Neural progenitor cell (in vitro differentiated cells): Measurements from ENCODE around the gene CRIP3. TPM values are rescaled to one million over a fixed set of nuclear protein-coding genes. Genes with fewer than 3 reads are reported as not detected.
A peak's percentile ranks its signal among the peaks of the same experiment; 100 is the strongest.

Source experiments
- DNase-seq: peaks from one replicate; pipeline ENCODE4 v3.0.0-alpha.2; 2016; ENCODE audit warnings: low spot score
- H2AFZ ChIP-seq: fragments of 200-600 bp; sonication (generic); replicated peaks from 2 replicates; pipeline ENCODE4 v1.6.1; 2016; ENCODE audit warnings: antibody characterized with exemption
- H3F3A ChIP-seq: fragments of 200-600 bp; sonication (generic); 2 replicates; pipeline ENCODE4 v1.6.1; 2016; ENCODE audit warnings: antibody characterized with exemption, low read depth
- H3K27ac ChIP-seq: fragments of 200-600 bp; sonication (generic); 2 replicates; pipeline ENCODE4 v1.5.1; 2016; ENCODE audit warnings: mild to moderate bottlenecking
- H3K27me3 ChIP-seq: fragments of 200-600 bp; sonication (generic); 2 replicates; pipeline ENCODE4 v1.6.1; 2016; ENCODE audit warnings: mild to moderate bottlenecking, moderate library complexity
- H3K36me3 ChIP-seq: fragments of 200-600 bp; sonication (generic); 2 replicates; pipeline ENCODE4 v1.5.1; 2016
- H3K4me1 ChIP-seq: fragments of 200-600 bp; sonication (generic); 2 replicates; pipeline ENCODE4 v1.6.1; 2016; ENCODE audit warnings: mixed run types
- H3K4me2 ChIP-seq: fragments of 200-600 bp; sonication (generic); 2 replicates; pipeline ENCODE4 v1.6.1; 2016
- H3K4me3 ChIP-seq: fragments of 200-600 bp; sonication (generic); 2 replicates; pipeline ENCODE4 v1.5.1; 2016
- H3K79me2 ChIP-seq: fragments of 200-600 bp; sonication (generic); 2 replicates; pipeline ENCODE4 v1.6.1; 2016; ENCODE audit warnings: low read depth
- H3K9ac ChIP-seq: fragments of 200-600 bp; sonication (generic); 2 replicates; pipeline ENCODE4 v1.6.1; 2016
- H3K9me3 ChIP-seq: fragments of 200-600 bp; sonication (generic); 2 replicates; pipeline ENCODE4 v1.5.1; 2016; ENCODE audit warnings: low read depth
- H4K20me1 ChIP-seq: fragments of 200-600 bp; sonication (generic); 2 replicates; pipeline ENCODE4 v1.6.1; 2016; ENCODE audit warnings: low read depth
- H3K27ac Mint-ChIP-seq: 3 replicates; pipeline ENCODE4 v1.8.0; 2021; ENCODE audit warnings: mixed read lengths
- H3K27me3 Mint-ChIP-seq: 2 replicates; pipeline ENCODE4 v1.8.0; 2022; ENCODE audit warnings: low read depth, mild to moderate bottlenecking, inconsistent platforms, moderate library complexity, mixed read lengths; ENCODE audit not compliant: insufficient read depth
- H3K36me3 Mint-ChIP-seq: 3 replicates; pipeline ENCODE4 v1.8.0; 2021; ENCODE audit warnings: mixed read lengths
- H3K4me1 Mint-ChIP-seq: 3 replicates; pipeline ENCODE4 v1.8.0; 2021; ENCODE audit warnings: mixed read lengths
- H3K4me3 Mint-ChIP-seq: 3 replicates; pipeline ENCODE4 v1.8.0; 2021; ENCODE audit warnings: mild to moderate bottlenecking, moderate library complexity, mixed read lengths
- H3K9me3 Mint-ChIP-seq: 3 replicates; pipeline ENCODE4 v1.8.0; 2020; ENCODE audit warnings: mixed read lengths
- CTCF ChIP-seq: fragments of 200-600 bp; sonication (generic); IDR thresholded peaks from 2 replicates; pipeline ENCODE4 v1.5.1; 2017; ENCODE audit warnings: antibody characterized with exemption, mild to moderate bottlenecking
- EZH2 ChIP-seq: fragments of 200-600 bp; sonication (generic); IDR thresholded peaks from 2 replicates; pipeline ENCODE4 v1.6.1; 2017; ENCODE audit warnings: antibody characterized with exemption, mild to moderate bottlenecking, moderate library complexity
- EZH2phosphoT487 ChIP-seq: fragments of 200-600 bp; sonication (generic); IDR thresholded peaks from 2 replicates; pipeline ENCODE4 v1.6.1; 2017; ENCODE audit warnings: antibody characterized with exemption
- total RNA-seq: library from RNA; depleted of rRNA; stranded (reverse); fragments of >200 nt; gene quantifications from 2 replicates; pipeline ENCODE4 v1.2.3, GENCODE V29; 2015; ENCODE audit warnings: low replicate concordance

Gene CRIP3
- total RNA-seq, 1 donor from 2014 or later = 21.3 TPM

GRCh38 chr6:43260791-43261190, 47.8 kb downstream of the CRIP3 start:
- Histone ChIP-seq H4K20me1 (no peaks in the 10 kb centered on the region), H3K79me2 (no peaks in the 10 kb centered on the region), H3F3A (peaks cover 5% of the 10 kb centered on the region), H3K4me2 (no peak overlapping the region), H3K27me3 (no peaks in the 10 kb centered on the region), H3K36me3 (no peaks in the 10 kb centered on the region), H3K27ac (no peak overlapping the region), H3K9me3 (no peaks in the 10 kb centered on the region), H3K4me1 (no peaks in the 10 kb centered on the region), H2AFZ (no peak overlapping the region), H3K9ac (no peak overlapping the region), H3K4me3 (no peak overlapping the region)
- peak overlapping the region; percentile 44 for H3K4me3 Mint-ChIP-seq
- H3K27ac Mint-ChIP-seq = peak overlapping the region; percentile 85
- no peaks in the 10 kb centered on the region for H3K36me3 Mint-ChIP-seq
- H3K27me3 Mint-ChIP-seq = peaks cover 5% of the 10 kb centered on the region
- H3K9me3 Mint-ChIP-seq = no peaks in the 10 kb centered on the region
- H3K4me1 Mint-ChIP-seq = peaks cover 4% of the 10 kb centered on the region
- TF ChIP-seq EZH2phosphoT487 = no peak
- no peak for TF ChIP-seq CTCF
- TF ChIP-seq EZH2 = no peak
- DNase-seq = no peak

GRCh38 chr6:43258807-43259686, 49.6 kb downstream of the CRIP3 start:
- no peak for DNase-seq
- Histone ChIP-seq H3K4me1 (no peaks in the 10 kb centered on the region), H3K9ac (no peak overlapping the region), H3K27ac (no peak overlapping the region), H3K79me2 (no peaks in the 10 kb centered on the region), H3K36me3 (no peaks in the 10 kb centered on the region), H4K20me1 (no peaks in the 10 kb centered on the region), H2AFZ (no peak overlapping the region), H3K4me2 (no peak overlapping the region), H3K9me3 (no peaks in the 10 kb centered on the region), H3F3A (peaks cover 5% of the 10 kb centered on the region), H3K4me3 (no peak overlapping the region), H3K27me3 (no peaks in the 10 kb centered on the region)
- no peaks in the 10 kb centered on the region for H3K9me3 Mint-ChIP-seq
- TF ChIP-seq CTCF = no peak
- no peak for TF ChIP-seq EZH2
- TF ChIP-seq EZH2phosphoT487 = no peak
- no peak overlapping the region for H3K4me3 Mint-ChIP-seq
- no peaks in the 10 kb centered on the region for H3K36me3 Mint-ChIP-seq
- H3K27me3 Mint-ChIP-seq = peaks cover 5% of the 10 kb centered on the region
- peaks cover 4% of the 10 kb centered on the region for H3K4me1 Mint-ChIP-seq
- no peak overlapping the region for H3K27ac Mint-ChIP-seq

- Histone ChIP-seq H3F3A (peaks cover 5% of the 10 kb centered on the region), H3K36me3 (no peaks in the 10 kb centered on the region), H3K9ac (no peak overlapping the region), H3K4me3 (no peak overlapping the region), H3K9me3 (no peaks in the 10 kb centered on the region), H3K79me2 (no peaks in the 10 kb centered on the region), H3K4me1 (no peaks in the 10 kb centered on the region), H3K27ac (no peak overlapping the region), H3K4me2 (no peak overlapping the region), H2AFZ (no peak overlapping the region), H3K27me3 (no peaks in the 10 kb centered on the region), H4K20me1 (no peaks in the 10 kb centered on the region)
- TF ChIP-seq EZH2 (no peak), EZH2phosphoT487 (no peak), CTCF (no peak)
- Mint-ChIP-seq H3K36me3 (no peaks in the 10 kb centered on the region), H3K9me3 (no peaks in the 10 kb centered on the region), H3K4me3 (no peak overlapping the region), H3K27ac (no peak overlapping the region), H3K27me3 (peaks cover 5% of the 10 kb centered on the region), H3K4me1 (peaks cover 4% of the 10 kb centered on the region)
- no peak for DNase-seq
Observed at GRCh38 chr6:43258180-43258579, 50.4 kb downstream of the CRIP3 start.
